ENCODE measurements around the gene WNT7B.

Gene WNT7B

GRCh38 chr22:45888221-45889092 is 88.5 kb downstream of the WNT7B start:
- DNase-seq (ENCODE audit: low read depth) = no peak

- no peak for DNase-seq (ENCODE audit: low read depth)
Observed at GRCh38 chr22:45887202-45888131, 89.5 kb downstream of the WNT7B start.

GRCh38 chr22:45886540-45886939 is 90.4 kb downstream of the WNT7B start:
- DNase-seq (ENCODE audit: low read depth) = no peak

- DNase-seq (ENCODE audit: low read depth) = no peak
Observed at GRCh38 chr22:45885941-45886395, 91.0 kb downstream of the WNT7B start.

GRCh38 chr22:45885171-45885840 is 91.7 kb downstream of the WNT7B start:
- no peak for DNase-seq (ENCODE audit: low read depth)

- no peak for DNase-seq (ENCODE audit: low read depth)
Observed at GRCh38 chr22:45884201-45885062, 92.5 kb downstream of the WNT7B start.

GRCh38 chr22:45883811-45884170 is 93.2 kb downstream of the WNT7B start:
- no peak for DNase-seq (ENCODE audit: low read depth)

- no peak for DNase-seq (ENCODE audit: low read depth)
Observed at GRCh38 chr22:45882881-45883810, 93.8 kb downstream of the WNT7B start.

GRCh38 chr22:45881524-45881875 is 95.5 kb downstream of the WNT7B start:
- DNase-seq (ENCODE audit: low read depth) = no peak

- DNase-seq (ENCODE audit: low read depth) = no peak
Observed at GRCh38 chr22:45880716-45881523, 96.0 kb downstream of the WNT7B start.

GRCh38 chr22:45880091-45880715 is 96.8 kb downstream of the WNT7B start:
- no peak for DNase-seq (ENCODE audit: low read depth)

- no peak for DNase-seq (ENCODE audit: low read depth)
Observed at GRCh38 chr22:45879552-45879949, 97.4 kb downstream of the WNT7B start.

- DNase-seq (ENCODE audit: low read depth) = no peak
Observed at GRCh38 chr22:45878901-45879551, 97.9 kb downstream of the WNT7B start.

- DNase-seq (ENCODE audit: low read depth) = no peak
Observed at GRCh38 chr22:45878051-45878781, 98.7 kb downstream of the WNT7B start.

- no peak for DNase-seq (ENCODE audit: low read depth)
Observed at GRCh38 chr22:45877651-45878050, 99.3 kb downstream of the WNT7B start.

- no peak for DNase-seq (ENCODE audit: low read depth)
Observed at GRCh38 chr22:45877036-45877380, 100.0 kb downstream of the WNT7B start.

- DNase-seq (ENCODE audit: low read depth) = no peak
Observed at GRCh38 chr22:45876136-45877035, 100.6 kb downstream of the WNT7B start.
